Type B pancreatic cell (in vitro differentiated cells): ENCODE data around the gene SDHAF2. TPM values are rescaled to one million over a fixed set of nuclear protein-coding genes. Genes with fewer than 3 reads are reported as not detected.

Experiments used
- DNase-seq: peaks from one replicate; pipeline ENCODE4 v3.0.0; 2021; ENCODE audit warnings: mixed read lengths; ENCODE audit not compliant: unreplicated experiment; ENCODE audit errors: extremely low spot score
- H3K27ac Mint-ChIP-seq: 2 replicates; pipeline ENCODE4 v1.8.0; 2021; ENCODE audit warnings: mild to moderate bottlenecking, mixed read lengths
- H3K27me3 Mint-ChIP-seq: 2 replicates; pipeline ENCODE4 v1.8.0; 2021; ENCODE audit warnings: mixed read lengths
- H3K36me3 Mint-ChIP-seq: 2 replicates; pipeline ENCODE4 v1.8.0; 2021; ENCODE audit warnings: mixed read lengths
- H3K4me1 Mint-ChIP-seq: one replicate; pipeline ENCODE4 v1.8.0; 2021; ENCODE audit warnings: mixed read lengths; ENCODE audit not compliant: unreplicated experiment
- H3K4me3 Mint-ChIP-seq: 2 replicates; pipeline ENCODE4 v1.8.0; 2021; ENCODE audit warnings: mild to moderate bottlenecking, mixed read lengths
- H3K9me3 Mint-ChIP-seq: 2 replicates; pipeline ENCODE4 v1.8.0; 2021; ENCODE audit warnings: mixed read lengths
- CTCF ChIP-seq: fragments of 200-600 bp; sonication (generic); conservative IDR thresholded peaks from 2 replicates; pipeline ENCODE4 v1.5.0; 2021; ENCODE audit warnings: antibody characterized with exemption, mild to moderate bottlenecking
- total RNA-seq: library from RNA; stranded (reverse); gene quantifications from 2 replicates; pipeline ENCODE4 v1.2.1, GENCODE V29; 2021; ENCODE audit warnings: low replicate concordance

Gene SDHAF2
- total RNA-seq, 1 donor from 2014 or later, result 41.7 TPM

- H3K27me3 Mint-ChIP-seq, result no peaks in the 10 kb centered on the region
Measured at GRCh38 chr11:61468002-61468401, 38.1 kb downstream of the SDHAF2 start.

GRCh38 chr11:61472282-61472681 lies 42.4 kb downstream of the SDHAF2 start:
- DNase-seq, result no peak
- Mint-ChIP-seq H3K9me3 (no peaks in the 10 kb centered on the region), H3K4me3 (no peak overlapping the region), H3K4me1 (peaks cover 8% of the 10 kb centered on the region), H3K27ac (no peak overlapping the region), H3K36me3 (peaks cover 14% of the 10 kb centered on the region), H3K27me3 (no peaks in the 10 kb centered on the region)
- no peak for TF ChIP-seq CTCF

More at GRCh38 chr11:61468002-61468401, 38.1 kb downstream of the SDHAF2 start:
- peaks cover 8% of the 10 kb centered on the region for H3K36me3 Mint-ChIP-seq
- no peak for TF ChIP-seq CTCF
- no peak overlapping the region for H3K27ac Mint-ChIP-seq
- DNase-seq, result no peak
- no peak overlapping the region for H3K4me3 Mint-ChIP-seq
- H3K9me3 Mint-ChIP-seq, result no peaks in the 10 kb centered on the region
- H3K4me1 Mint-ChIP-seq, result no peaks in the 10 kb centered on the region

- Mint-ChIP-seq H3K4me3 (no peak overlapping the region), H3K27ac (no peak overlapping the region), H3K9me3 (no peaks in the 10 kb centered on the region), H3K27me3 (no peaks in the 10 kb centered on the region), H3K4me1 (peaks cover 8% of the 10 kb centered on the region), H3K36me3 (peaks cover 14% of the 10 kb centered on the region)
- no peak for DNase-seq
- TF ChIP-seq CTCF, result no peak
Measured at GRCh38 chr11:61472868-61473267, 42.9 kb downstream of the SDHAF2 start.

- H3K4me3 Mint-ChIP-seq, result no peak overlapping the region
- no peaks in the 10 kb centered on the region for H3K9me3 Mint-ChIP-seq
- TF ChIP-seq CTCF, result no peak
- H3K36me3 Mint-ChIP-seq, result peaks cover 14% of the 10 kb centered on the region
- H3K4me1 Mint-ChIP-seq, result peaks cover 12% of the 10 kb centered on the region
- no peak for DNase-seq
- no peak overlapping the region for H3K27ac Mint-ChIP-seq
- no peaks in the 10 kb centered on the region for H3K27me3 Mint-ChIP-seq
Measured at GRCh38 chr11:61473370-61474012, 43.6 kb downstream of the SDHAF2 start.

GRCh38 chr11:61474013-61474643 lies 44.2 kb downstream of the SDHAF2 start:
- no peak overlapping the region for H3K27ac Mint-ChIP-seq
- peaks cover 14% of the 10 kb centered on the region for H3K36me3 Mint-ChIP-seq
- H3K4me3 Mint-ChIP-seq, result no peak overlapping the region
- peaks cover 12% of the 10 kb centered on the region for H3K4me1 Mint-ChIP-seq
- no peak for DNase-seq
- no peak for TF ChIP-seq CTCF
- no peaks in the 10 kb centered on the region for H3K27me3 Mint-ChIP-seq
- H3K9me3 Mint-ChIP-seq, result no peaks in the 10 kb centered on the region
